Neural crest cell (in vitro differentiated cells): Measurements from ENCODE around the gene BCKDHB. TPM values are rescaled to one million over a fixed set of nuclear protein-coding genes. Genes with fewer than 3 reads are reported as not detected.

Experiments
- DNase-seq: peaks from one replicate; pipeline ENCODE4 v3.0.0; 2021; ENCODE audit warnings: low read depth, mixed read lengths, low spot score
- H3K27ac Mint-ChIP-seq: one replicate; pipeline ENCODE4 v1.8.0; 2021; ENCODE audit warnings: mild to moderate bottlenecking, mixed read lengths; ENCODE audit not compliant: unreplicated experiment
- H3K27me3 Mint-ChIP-seq: 2 replicates; pipeline ENCODE4 v1.8.0; 2021; ENCODE audit warnings: low read depth, mild to moderate bottlenecking, mixed read lengths
- H3K36me3 Mint-ChIP-seq: 2 replicates; pipeline ENCODE4 v1.8.0; 2021; ENCODE audit warnings: low read depth, mild to moderate bottlenecking, mixed read lengths
- H3K4me1 Mint-ChIP-seq: 2 replicates; pipeline ENCODE4 v1.8.0; 2021; ENCODE audit warnings: mixed read lengths
- H3K4me3 Mint-ChIP-seq: one replicate; pipeline ENCODE4 v1.8.0; 2021; ENCODE audit warnings: mild to moderate bottlenecking, mixed read lengths
- H3K9me3 Mint-ChIP-seq: 2 replicates; pipeline ENCODE4 v1.8.0; 2021; ENCODE audit warnings: mixed read lengths
- total RNA-seq: library from RNA; stranded (reverse); gene quantifications from 2 replicates; pipeline ENCODE4 v1.2.1, GENCODE V29; 2021
- TF ChIP-seq, protein P1 (sequence below): fragments of 200-600 bp; sonication (generic); conservative IDR thresholded peaks from 2 replicates; pipeline ENCODE4 v1.5.0; 2021; ENCODE audit warnings: antibody characterized with exemption, mild to moderate bottlenecking

BCKDHB gene
- total RNA-seq, 1 donor from 2014 or later: 27.0 TPM

GRCh38 chr6:80357674-80358073, 251.2 kb downstream of the BCKDHB start:
- Mint-ChIP-seq H3K27me3 (no peaks in the 10 kb centered on the region), H3K4me3 (no peak overlapping the region), H3K36me3 (peaks cover 7% of the 10 kb centered on the region), H3K9me3 (no peaks in the 10 kb centered on the region), H3K27ac (no peak overlapping the region), H3K4me1 (peaks cover 21% of the 10 kb centered on the region)
- no peak for DNase-seq
- TF ChIP-seq, protein P1, sequence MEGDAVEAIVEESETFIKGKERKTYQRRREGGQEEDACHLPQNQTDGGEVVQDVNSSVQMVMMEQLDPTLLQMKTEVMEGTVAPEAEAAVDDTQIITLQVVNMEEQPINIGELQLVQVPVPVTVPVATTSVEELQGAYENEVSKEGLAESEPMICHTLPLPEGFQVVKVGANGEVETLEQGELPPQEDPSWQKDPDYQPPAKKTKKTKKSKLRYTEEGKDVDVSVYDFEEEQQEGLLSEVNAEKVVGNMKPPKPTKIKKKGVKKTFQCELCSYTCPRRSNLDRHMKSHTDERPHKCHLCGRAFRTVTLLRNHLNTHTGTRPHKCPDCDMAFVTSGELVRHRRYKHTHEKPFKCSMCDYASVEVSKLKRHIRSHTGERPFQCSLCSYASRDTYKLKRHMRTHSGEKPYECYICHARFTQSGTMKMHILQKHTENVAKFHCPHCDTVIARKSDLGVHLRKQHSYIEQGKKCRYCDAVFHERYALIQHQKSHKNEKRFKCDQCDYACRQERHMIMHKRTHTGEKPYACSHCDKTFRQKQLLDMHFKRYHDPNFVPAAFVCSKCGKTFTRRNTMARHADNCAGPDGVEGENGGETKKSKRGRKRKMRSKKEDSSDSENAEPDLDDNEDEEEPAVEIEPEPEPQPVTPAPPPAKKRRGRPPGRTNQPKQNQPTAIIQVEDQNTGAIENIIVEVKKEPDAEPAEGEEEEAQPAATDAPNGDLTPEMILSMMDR: no peak

DNA sequence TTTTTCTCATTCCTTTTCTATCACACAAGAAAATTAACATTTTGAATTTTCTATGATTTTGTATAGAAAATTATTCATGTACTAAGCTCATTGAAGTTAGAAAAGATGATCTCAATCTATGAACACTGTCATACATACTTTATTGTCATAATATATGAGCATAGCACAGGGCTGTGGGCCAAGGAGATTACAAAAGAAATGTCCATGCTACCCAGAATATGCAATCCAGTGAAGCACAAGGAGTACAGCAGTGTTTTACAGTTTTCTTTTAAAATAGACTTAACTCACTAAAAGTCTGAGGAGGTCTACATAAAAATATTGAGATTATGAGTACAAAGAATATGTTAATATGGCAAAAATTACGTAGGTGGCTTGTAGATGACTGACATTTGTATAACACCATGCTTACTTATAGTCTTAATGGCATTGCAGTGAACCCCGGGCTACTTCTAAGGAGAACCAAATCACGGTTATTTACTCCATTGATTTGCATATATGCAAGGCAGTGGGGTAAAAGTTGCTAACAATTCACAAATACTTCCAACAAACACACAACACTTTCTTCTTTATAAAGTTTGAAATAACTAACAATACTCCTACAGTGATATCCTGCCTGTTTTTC, 257.1 kb downstream of the BCKDHB start:
- Mint-ChIP-seq H3K36me3 (peaks cover 8% of the 10 kb centered on the region), H3K9me3 (peaks cover 5% of the 10 kb centered on the region), H3K27me3 (no peaks in the 10 kb centered on the region), H3K4me3 (no peak overlapping the region), H3K4me1 (peaks cover 14% of the 10 kb centered on the region), H3K27ac (no peak overlapping the region)
- TF ChIP-seq, protein P1: no peak
- no peak for DNase-seq

GRCh38 chr6:80364149-80364548, 257.7 kb downstream of the BCKDHB start:
- H3K4me1 Mint-ChIP-seq: peaks cover 14% of the 10 kb centered on the region
- peaks cover 5% of the 10 kb centered on the region for H3K9me3 Mint-ChIP-seq
- peaks cover 6% of the 10 kb centered on the region for H3K36me3 Mint-ChIP-seq
- no peak overlapping the region for H3K4me3 Mint-ChIP-seq
- no peak for DNase-seq
- H3K27me3 Mint-ChIP-seq: no peaks in the 10 kb centered on the region
- TF ChIP-seq, protein P1: no peak
- H3K27ac Mint-ChIP-seq: no peak overlapping the region

DNA sequence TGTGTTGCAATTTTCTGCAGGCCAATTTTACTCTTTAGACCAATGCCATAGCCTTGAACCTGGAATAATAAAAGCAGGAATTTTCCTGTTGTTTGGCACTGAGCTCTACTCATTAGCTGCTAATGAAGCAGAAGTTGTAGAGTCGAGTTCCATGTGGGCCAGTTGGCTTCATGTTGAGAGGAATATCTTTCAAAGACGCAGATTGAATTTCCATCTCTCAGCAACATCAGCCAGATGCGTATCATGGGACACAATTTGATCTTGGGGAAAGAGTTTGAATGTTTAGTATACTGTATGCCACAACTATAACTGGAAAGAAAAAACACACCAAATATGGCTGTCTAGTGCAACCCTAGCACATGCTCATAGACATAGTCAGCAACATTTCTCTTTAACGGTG, 259.6 kb downstream of the BCKDHB start:
- Mint-ChIP-seq H3K27me3 (no peaks in the 10 kb centered on the region), H3K36me3 (peaks cover 6% of the 10 kb centered on the region), H3K27ac (no peak overlapping the region), H3K4me1 (peaks cover 12% of the 10 kb centered on the region), H3K4me3 (no peak overlapping the region), H3K9me3 (peaks cover 12% of the 10 kb centered on the region)
- TF ChIP-seq, protein P1: no peak
- DNase-seq: no peak

- Mint-ChIP-seq H3K36me3 (peaks cover 6% of the 10 kb centered on the region), H3K27me3 (no peaks in the 10 kb centered on the region), H3K4me1 (peaks cover 6% of the 10 kb centered on the region), H3K9me3 (peaks cover 14% of the 10 kb centered on the region), H3K27ac (no peak overlapping the region), H3K4me3 (no peak overlapping the region)
- TF ChIP-seq, protein P1: no peak
- no peak for DNase-seq
Observed at GRCh38 chr6:80366714-80367113, 260.2 kb downstream of the BCKDHB start.
